Breast epithelium (tissue), 4 donors: ENCODE measurements around the gene URB2. TPM values are rescaled to one million over a fixed set of nuclear protein-coding genes. Genes with fewer than 3 reads are reported as not detected.

Source experiments
- DNase-seq, 2 donors: peaks; one replicate each; pipeline ENCODE4 v3.0.0-alpha.2; 2019; ENCODE audit warnings: low spot score in 2 of 2
- H3K27ac ChIP-seq, 2 donors: fragments of 200-600 bp; sonication (generic) in 1 of 2; one replicate each; pipeline ENCODE4 v1.5.1; 2016 to 2019; ENCODE audit warnings: mild to moderate bottlenecking in 1 of 2
- H3K27me3 ChIP-seq, 2 donors: fragments of 200-600 bp; sonication (generic) in 1 of 2; one replicate each; pipeline versions ENCODE4 v1.5.1 to v1.6.0; 2017 to 2019; ENCODE audit warnings: control low read depth in 1 of 2, mild to moderate bottlenecking in 1 of 2
- H3K36me3 ChIP-seq: fragments of 200-600 bp; one replicate; pipeline ENCODE4 v1.5.1; 2019
- H3K4me1 ChIP-seq, 2 donors: fragments of 200-600 bp; sonication (generic); one replicate each; pipeline ENCODE4 v1.5.1; 2016 to 2019; ENCODE audit warnings: control low read depth in 1 of 2
- H3K4me3 ChIP-seq, 3 donors: fragments of 200-600 bp; sonication (generic); 1 replicate in 2 of 3; 2 replicates in 1 of 3; pipeline ENCODE4 v1.5.1; 2016 to 2019; ENCODE audit warnings: mild to moderate bottlenecking in 3 of 3, moderate library complexity in 2 of 3
- H3K9me3 ChIP-seq, 2 donors: fragments of 200-600 bp; sonication (generic) in 1 of 2; one replicate each; pipeline ENCODE4 v1.5.1; 2016 to 2019; ENCODE audit warnings: control low read depth in 1 of 2
- POLR2A ChIP-seq: fragments of 450-650 bp; IDR thresholded peaks from one replicate; pipeline ENCODE4 v1.6.1; 2016; ENCODE audit warnings: antibody characterized with exemption, mild to moderate bottlenecking, moderate library complexity
- POLR2AphosphoS5 ChIP-seq, 3 donors: sonication (generic); formaldehyde crosslinking; IDR thresholded peaks; one replicate each; pipeline ENCODE4 v1.6.1; 2017; ENCODE audit warnings: antibody characterized with exemption in 3 of 3
- intact Hi-C: fragments of 100-400 bp; cut with DNase I; formaldehyde crosslinking; loops from one replicate; pipeline ENCODE4 v1.15.1; 2023; ENCODE audit warnings: low total_unique reads
- total RNA-seq, 3 donors: library from RNA; depleted of rRNA; stranded (reverse); fragments of >200 nt; gene quantifications; one replicate each; pipeline ENCODE4 v1.1.0, GENCODE V29; 2016
- TF ChIP-seq, protein P1 (sequence below), 3 donors: fragments of 450-650 bp; IDR thresholded peaks; one replicate each; pipeline ENCODE4 v1.5.1; 2016 to 2017; ENCODE audit warnings: antibody characterized with exemption in 3 of 3, mild to moderate bottlenecking in 3 of 3, moderate library complexity in 3 of 3

URB2 gene
- total RNA-seq = 10 to 100 TPM in 2 of 3 donors, 1 to 10 TPM in 1; 9.3 to 14.1 (median 12.7) TPM

DNA sequence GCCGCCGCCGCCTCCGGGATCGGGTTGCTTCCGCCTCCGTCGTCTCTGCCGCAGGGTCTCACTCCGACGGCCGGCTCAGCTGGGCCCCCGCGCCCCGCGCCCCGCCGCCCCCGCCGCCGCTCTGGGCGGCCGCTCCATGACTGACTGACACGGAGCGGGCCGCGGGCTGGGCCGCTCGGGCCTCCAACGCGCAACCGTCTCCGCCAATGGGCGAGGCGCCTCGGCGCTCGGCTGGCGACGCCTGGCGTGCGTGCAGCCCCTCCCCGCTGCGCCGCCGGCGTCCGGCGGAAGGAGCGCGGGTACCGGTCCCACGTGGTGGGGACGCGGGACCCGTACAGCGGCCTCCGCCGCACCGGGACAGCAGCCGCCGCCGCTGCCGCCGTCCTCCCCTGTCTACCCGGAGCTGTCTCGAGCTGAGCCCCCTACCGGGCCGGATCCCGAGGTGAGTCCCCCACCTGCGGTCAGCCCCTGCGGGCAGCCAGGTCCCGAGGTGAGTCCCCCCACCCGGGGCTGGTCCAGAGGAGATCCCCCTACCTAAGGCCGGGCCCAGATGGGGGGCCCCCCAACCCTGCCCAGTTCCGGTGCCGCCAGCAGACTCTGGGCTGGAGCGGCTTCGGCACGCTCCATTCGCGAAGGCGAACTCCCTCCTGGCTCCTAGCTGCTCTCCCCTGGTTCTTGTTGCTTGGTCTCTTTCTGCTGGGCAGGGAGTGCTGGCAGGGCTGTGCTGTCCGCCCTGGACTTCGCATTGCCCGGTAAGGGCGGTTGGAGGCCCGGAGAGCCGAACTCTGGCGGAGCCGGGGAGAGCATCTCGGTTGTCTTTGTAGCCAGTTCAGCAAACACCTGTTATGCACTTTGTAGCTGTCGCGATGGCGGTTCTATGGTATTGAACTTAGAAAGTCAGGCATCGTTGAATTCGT is at the start of gene URB2, which contains the start of gene TAF5L:
Gene URB2 (plus strand): TSS at position 333 of the 917 bp plus-strand sequence. CDS start 1,387 bp downstream, outside the sequence.
Gene TAF5L (minus strand): TSS at position 208 of the 917 bp plus-strand sequence. CDS start 11,640 bp downstream, outside the sequence.
- H3K4me3 ChIP-seq = peak within 1 kb of the TSS; percentile 78 to 96 (median 93)
- peak; percentile 73 to 80 for DNase-seq
- peak within 1 kb of the TSS; percentile 80 to 96 for H3K27ac ChIP-seq
- no peaks in the 10 kb centered on the region for H3K27me3 ChIP-seq
- TF ChIP-seq POLR2AphosphoS5 (IDR thresholded peaks at IDR 0.05) (peak in 2 of 3 donors; percentile 32 to 34), POLR2A (no peak)
- TF ChIP-seq, protein P1, sequence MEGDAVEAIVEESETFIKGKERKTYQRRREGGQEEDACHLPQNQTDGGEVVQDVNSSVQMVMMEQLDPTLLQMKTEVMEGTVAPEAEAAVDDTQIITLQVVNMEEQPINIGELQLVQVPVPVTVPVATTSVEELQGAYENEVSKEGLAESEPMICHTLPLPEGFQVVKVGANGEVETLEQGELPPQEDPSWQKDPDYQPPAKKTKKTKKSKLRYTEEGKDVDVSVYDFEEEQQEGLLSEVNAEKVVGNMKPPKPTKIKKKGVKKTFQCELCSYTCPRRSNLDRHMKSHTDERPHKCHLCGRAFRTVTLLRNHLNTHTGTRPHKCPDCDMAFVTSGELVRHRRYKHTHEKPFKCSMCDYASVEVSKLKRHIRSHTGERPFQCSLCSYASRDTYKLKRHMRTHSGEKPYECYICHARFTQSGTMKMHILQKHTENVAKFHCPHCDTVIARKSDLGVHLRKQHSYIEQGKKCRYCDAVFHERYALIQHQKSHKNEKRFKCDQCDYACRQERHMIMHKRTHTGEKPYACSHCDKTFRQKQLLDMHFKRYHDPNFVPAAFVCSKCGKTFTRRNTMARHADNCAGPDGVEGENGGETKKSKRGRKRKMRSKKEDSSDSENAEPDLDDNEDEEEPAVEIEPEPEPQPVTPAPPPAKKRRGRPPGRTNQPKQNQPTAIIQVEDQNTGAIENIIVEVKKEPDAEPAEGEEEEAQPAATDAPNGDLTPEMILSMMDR (IDR thresholded peaks at IDR 0.05) = no peak
- intact Hi-C loops = loop anchor here (10.0 kb wide), 1 partner anchor 71 kb away; the partner anchor contains the start of gene ABCB10
- peaks cover 0 to 17% of the 10 kb centered on the region in 2 donors for H3K4me1 ChIP-seq
- H3K36me3 ChIP-seq = no peaks in the 10 kb centered on the region
- H3K9me3 ChIP-seq = no peaks in the 10 kb centered on the region

DNA sequence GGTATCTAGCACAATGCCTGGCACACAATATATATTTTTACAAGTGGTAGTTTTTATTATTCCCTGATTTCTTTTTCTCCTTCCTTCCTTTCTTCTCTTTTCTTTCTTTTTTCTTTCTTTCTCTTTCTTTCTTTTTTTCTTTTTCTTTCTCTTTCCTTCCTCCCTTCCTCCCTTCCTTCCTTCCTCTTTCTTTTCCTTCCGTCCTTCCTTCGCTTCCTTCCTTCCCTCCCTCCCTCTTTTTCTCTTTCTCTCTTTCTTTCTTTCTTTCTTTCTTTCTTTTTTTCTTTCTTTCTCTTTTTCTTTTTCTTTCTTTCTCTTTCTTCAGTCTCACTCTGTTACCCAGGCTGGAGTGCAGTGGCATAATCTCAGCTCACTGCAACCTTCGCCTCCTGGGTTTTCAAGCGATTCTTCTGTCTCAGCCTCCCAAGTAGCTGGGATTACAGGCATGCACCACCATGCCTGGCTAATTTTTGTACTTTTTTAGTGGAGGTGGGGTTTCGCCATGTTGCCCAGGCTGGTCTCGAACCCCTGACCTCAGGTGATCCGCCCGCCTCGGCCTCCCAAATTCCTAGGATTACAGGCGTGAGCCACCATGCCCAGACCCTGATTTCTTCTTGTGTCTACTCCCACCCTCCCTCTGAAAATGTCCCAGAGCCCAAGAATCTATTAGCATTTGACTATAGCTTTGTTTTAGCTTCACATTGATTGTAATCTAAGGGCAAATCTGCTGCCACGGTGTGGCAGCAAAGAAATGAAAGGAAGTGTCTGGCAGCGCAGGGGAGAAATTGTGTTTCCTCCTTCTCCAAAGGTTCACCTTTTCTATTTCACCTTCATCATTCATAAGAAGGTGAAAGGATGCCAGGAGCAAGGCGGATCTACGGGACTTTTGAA is 47.6 kb upstream of the URB2 start:
- H3K27me3 ChIP-seq = no peaks in the 10 kb centered on the region
- H3K4me3 ChIP-seq = peak overlapping the region in 2 of 3 donors; percentile 25 to 44
- DNase-seq = no peak
- no peaks in the 10 kb centered on the region for H3K36me3 ChIP-seq
- no peaks in the 10 kb centered on the region for H3K9me3 ChIP-seq
- peak overlapping the region; percentile 26 to 56 for H3K27ac ChIP-seq
- intact Hi-C loops = no loop called here
- peaks cover 0 to 6% of the 10 kb centered on the region in 2 donors for H3K4me1 ChIP-seq
- TF ChIP-seq POLR2A (no peak), POLR2AphosphoS5 (IDR thresholded peaks at IDR 0.05) (no peak)
- TF ChIP-seq, protein P1 (IDR thresholded peaks at IDR 0.05) = no peak

DNA sequence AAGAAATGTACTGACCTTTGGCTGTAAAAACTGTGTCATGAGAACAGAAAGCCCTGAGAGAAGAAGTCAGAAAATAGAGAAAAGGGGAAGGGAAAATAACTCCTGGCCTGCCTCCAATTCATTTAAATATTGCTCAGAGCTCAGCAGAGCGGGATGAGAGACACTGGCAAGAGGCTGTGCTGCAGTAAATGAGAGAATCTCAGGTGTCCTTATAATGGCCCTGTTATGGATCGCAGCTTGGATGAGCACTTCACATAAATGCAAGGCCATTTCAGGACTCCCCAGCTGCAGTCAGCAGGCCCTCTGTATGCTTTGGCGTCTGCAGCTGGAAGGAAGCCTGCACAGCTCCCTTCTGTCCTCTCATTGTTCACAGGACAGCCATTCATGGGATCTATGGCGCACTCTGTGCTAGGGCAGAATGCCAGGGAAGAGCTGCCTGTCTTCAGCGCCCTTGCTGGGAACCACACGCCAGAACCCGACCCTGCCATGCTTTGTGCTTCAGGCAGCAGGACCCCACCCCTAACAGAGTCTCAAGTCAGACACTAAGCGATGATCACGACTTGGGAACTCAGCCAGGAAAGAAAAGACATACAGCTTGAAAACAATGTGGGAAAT is 46.9 kb upstream of the URB2 start:
- DNase-seq = peak in 1 of 2 donors; percentile 32
- intact Hi-C loops = no loop called here
- H3K27ac ChIP-seq = peak overlapping the region; percentile 56 to 67
- H3K27me3 ChIP-seq = no peaks in the 10 kb centered on the region
- peak overlapping the region in 2 of 3 donors; percentile 25 to 44 for H3K4me3 ChIP-seq
- TF ChIP-seq POLR2AphosphoS5 (IDR thresholded peaks at IDR 0.05) (no peak), POLR2A (no peak)
- TF ChIP-seq, protein P1 (IDR thresholded peaks at IDR 0.05) = no peak
- H3K36me3 ChIP-seq = no peaks in the 10 kb centered on the region
- H3K4me1 ChIP-seq = peaks cover 0 to 6% of the 10 kb centered on the region in 2 donors
- H3K9me3 ChIP-seq = no peaks in the 10 kb centered on the region

DNA sequence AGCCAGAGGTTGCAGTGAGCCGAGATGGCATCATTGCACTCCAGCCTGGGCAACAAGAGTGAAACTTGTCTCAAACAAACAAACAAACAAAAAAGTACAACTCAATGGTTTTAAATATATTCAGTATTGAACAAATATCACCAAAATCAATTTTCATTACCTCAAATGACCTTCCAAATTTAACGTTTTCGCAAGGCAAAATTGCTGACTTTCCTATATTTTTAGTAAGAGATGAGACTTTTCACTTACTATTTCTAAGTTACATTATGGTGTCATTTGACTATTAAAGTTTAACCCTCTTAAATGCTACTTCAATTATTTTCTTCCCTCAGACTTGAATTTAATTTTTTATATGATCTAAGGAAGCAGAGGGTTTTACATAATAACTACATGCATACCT is 44.6 kb upstream of the URB2 start:
- TF ChIP-seq, protein P1 (IDR thresholded peaks at IDR 0.05) = no peak
- TF ChIP-seq POLR2A = no peak
- Histone ChIP-seq H3K27me3 (no peaks in the 10 kb centered on the region), H3K4me3 (no peak overlapping the region), H3K27ac (no peak overlapping the region), H3K4me1 (peaks cover 0 to 6% of the 10 kb centered on the region in 2 donors), H3K36me3 (no peaks in the 10 kb centered on the region), H3K9me3 (no peaks in the 10 kb centered on the region)
- intact Hi-C loops = no loop called here
- no peak for DNase-seq
